Measurements from ENCODE around the gene TSPO. TPM values are rescaled to one million over a fixed set of nuclear protein-coding genes. Genes with fewer than 3 reads are reported as not detected.

TSPO gene
- total and polyA plus RNA-seq, 2 of the 13 experiments (the other 11 are each of a cell fraction or from before 2014, with no cell fraction given), result 0.46 to 1.4 TPM

GRCh38 chr22:43186272-43187170 is 35.2 kb downstream of the TSPO start, which contains the start of gene TTLL12 (continued):
- no peak for TF ChIP-seq ZNF318 (CRISPR knock-in tag; IDR thresholded peaks at IDR 0.05)
- no peak for TF ChIP-seq PATZ1 (CRISPR knock-in tag; IDR thresholded peaks at IDR 0.05)
- TF ChIP-seq HNRNPK (IDR thresholded peaks at IDR 0.05; ENCODE audit: low read depth, low read length, poor library complexity, severe bottlenecking), result no peak
- no peak for TF ChIP-seq ZNF788 (CRISPR knock-in tag; IDR thresholded peaks at IDR 0.05; ENCODE audit: borderline replicate concordance)
- TF ChIP-seq NCOA1 (CRISPR knock-in tag; IDR thresholded peaks at IDR 0.05), result no peak
- TF ChIP-seq ZNF557 (CRISPR knock-in tag; IDR thresholded peaks at IDR 0.05), result no peak
- TF ChIP-seq ZSCAN21 (CRISPR knock-in tag; IDR thresholded peaks at IDR 0.05; ENCODE audit: borderline replicate concordance), result peak; percentile 56
- no peak for TF ChIP-seq ARHGAP35 (CRISPR knock-in tag; IDR thresholded peaks at IDR 0.05; ENCODE audit: borderline replicate concordance)
- TF ChIP-seq KAT2B (IDR thresholded peaks at IDR 0.05; ENCODE audit: borderline replicate concordance, low read depth, low read length), result no peak
- TF ChIP-seq RBM22 (optimal IDR thresholded peaks at IDR 0.05; ENCODE audit: low read length), result no peak
- TF ChIP-seq PCBP2 (optimal IDR thresholded peaks at IDR 0.05; ENCODE audit: low read depth, low read length, poor library complexity, severe bottlenecking), result no peak
- 0 out of 2 replicates have a peak, but pooled peaks have one; percentile 56 for TF ChIP-seq BRF2 (CRISPR knock-in tag; IDR thresholded peaks at IDR 0.05)
- no peak for TF ChIP-seq ZNF549 (CRISPR knock-in tag; IDR thresholded peaks at IDR 0.05)
- no peak for TF ChIP-seq ZNF441 (CRISPR knock-in tag; IDR thresholded peaks at IDR 0.05; ENCODE audit: borderline replicate concordance)
- TF ChIP-seq MBD4 (IDR thresholded peaks at IDR 0.05; ENCODE audit: borderline replicate concordance, low read length), result no peak
- TF ChIP-seq TCF12 (IDR thresholded peaks at IDR 0.05), result no peak
- no peak for TF ChIP-seq TCF12 (CRISPR knock-in tag; IDR thresholded peaks at IDR 0.05)
- TF ChIP-seq KDM6A (CRISPR knock-in tag; IDR thresholded peaks at IDR 0.05; ENCODE audit: low read depth), result no peak

Measured in HepG2 (cell line).